Neuronal stem cell (in vitro differentiated cells): Measurements from ENCODE around the gene CDH23.

Experiments used
- DNase-seq: peaks from one replicate; pipeline ENCODE4 v3.0.0-alpha.2; 2013; ENCODE audit warnings: low spot score
- H2AFZ ChIP-seq: one replicate; pipeline ENCODE4 v1.6.1; 2013; ENCODE audit warnings: mild to moderate bottlenecking, low read length, inconsistent platforms
- H2AK5ac ChIP-seq: 2 replicates; pipeline ENCODE4 v1.6.1; 2013; ENCODE audit warnings: low read depth, mild to moderate bottlenecking, inconsistent platforms, low read length, moderate library complexity, mixed read lengths
- H2BK120ac ChIP-seq: 2 replicates; pipeline ENCODE4 v1.6.1; 2013; ENCODE audit warnings: low read depth, mild to moderate bottlenecking, inconsistent platforms, low read length, moderate library complexity, mixed read lengths
- H2BK12ac ChIP-seq: one replicate; pipeline ENCODE4 v1.6.1; 2013; ENCODE audit warnings: low read length, inconsistent platforms
- H2BK15ac ChIP-seq: 2 replicates; pipeline ENCODE4 v1.6.1; 2013; ENCODE audit warnings: mild to moderate bottlenecking, low read length, inconsistent platforms, mixed read lengths
- H2BK5ac ChIP-seq: one replicate; pipeline ENCODE4 v1.6.1; 2013; ENCODE audit warnings: inconsistent platforms, mild to moderate bottlenecking, low read length, moderate library complexity
- H3K14ac ChIP-seq: one replicate; pipeline ENCODE4 v1.6.1; 2013; ENCODE audit warnings: low read length, inconsistent platforms
- H3K18ac ChIP-seq: 2 replicates; pipeline ENCODE4 v1.6.1; 2013; ENCODE audit warnings: low read length, inconsistent platforms
- H3K23ac ChIP-seq: 2 replicates; pipeline ENCODE4 v1.6.1; 2013; ENCODE audit warnings: low read depth, mild to moderate bottlenecking, mixed read lengths, low read length, inconsistent platforms; ENCODE audit not compliant: poor library complexity
- H3K27ac ChIP-seq: replicated peaks from 3 replicates; pipeline ENCODE4 v1.5.1; 2013; ENCODE audit warnings: low read length, inconsistent platforms
- H3K27me3 ChIP-seq, 3 experiments: 2 replicates each; pipeline ENCODE4 v1.6.1; 2013; ENCODE audit warnings: low read length in 3 of 3, mild to moderate bottlenecking in 2 of 3, inconsistent platforms in 1 of 3, low read depth in 1 of 3, mixed read lengths in 1 of 3, moderate library complexity in 1 of 3; ENCODE audit not compliant: control insufficient read depth in 3 of 3, insufficient read depth in 3 of 3
- H3K36me3 ChIP-seq, 2 donors: replicated peaks in 1 of 2; 2 replicates each; pipeline ENCODE4 v1.6.1; 2013; ENCODE audit warnings: low read length in 2 of 2; ENCODE audit not compliant: control insufficient read depth in 2 of 2, insufficient read depth in 2 of 2
- H3K4ac ChIP-seq: 2 replicates; pipeline ENCODE4 v1.6.1; 2013; ENCODE audit warnings: inconsistent platforms, mild to moderate bottlenecking, low read length, moderate library complexity
- H3K4me1 ChIP-seq, 2 donors: 1 replicate in 1 of 2; 2 replicates in 1 of 2; pipeline ENCODE4 v1.6.1; 2013; ENCODE audit warnings: low read length in 2 of 2, low read depth in 1 of 2; ENCODE audit not compliant: control insufficient read depth in 2 of 2, insufficient read depth in 1 of 2
- H3K4me2 ChIP-seq: one replicate; pipeline ENCODE4 v1.6.1; 2013; ENCODE audit warnings: mild to moderate bottlenecking, low read length, inconsistent platforms; ENCODE audit not compliant: insufficient read depth, poor library complexity, severe bottlenecking
- H3K4me3 ChIP-seq, 2 donors: 2 replicates each; pipeline ENCODE4 v1.5.1; 2013; ENCODE audit warnings: low read length in 2 of 2, mild to moderate bottlenecking in 2 of 2, inconsistent platforms in 1 of 2, moderate library complexity in 1 of 2
- H3K79me1 ChIP-seq: one replicate; pipeline ENCODE4 v1.6.1; 2013; ENCODE audit warnings: low read depth, mild to moderate bottlenecking, inconsistent platforms, low read length, moderate library complexity
- H3K9ac ChIP-seq: one replicate; pipeline ENCODE4 v1.6.1; 2013; ENCODE audit warnings: mild to moderate bottlenecking, low read depth, low read length, inconsistent platforms; ENCODE audit not compliant: poor library complexity
- H3K9me3 ChIP-seq, 2 donors: replicated peaks in 1 of 2; 2 replicates each; pipeline versions ENCODE3 to v1.6.1; 2013; ENCODE audit warnings: low read length in 2 of 2, mild to moderate bottlenecking in 2 of 2, inconsistent platforms in 1 of 2, low read depth in 1 of 2, mixed read lengths in 1 of 2, moderate library complexity in 1 of 2; ENCODE audit not compliant: control insufficient read depth in 2 of 2, insufficient read depth in 1 of 2
- H4K8ac ChIP-seq: one replicate; pipeline ENCODE4 v1.6.1; 2013; ENCODE audit warnings: low read depth, mild to moderate bottlenecking, inconsistent platforms, low read length, moderate library complexity
- H4K91ac ChIP-seq: one replicate; pipeline ENCODE4 v1.6.1; 2013; ENCODE audit warnings: low read length, low read depth, mild to moderate bottlenecking, inconsistent platforms; ENCODE audit not compliant: poor library complexity
- WGBS, 2 donors: extraction: QIAGEN DNeasy Blood & Tissue Kit; methylation state at CpG; one replicate each; pipeline ENCODE4 v1.1.7; 2013; ENCODE audit warnings: missing lambda C conversion rate in 2 of 2, mixed read lengths in 1 of 2; ENCODE audit not compliant: insufficient read length in 2 of 2, insufficient replicate concordance in 1 of 2; ENCODE audit errors: extremely low coverage in 2 of 2; 5-methylcytosine and 5-hydroxymethylcytosine counted together

CDH23 gene

GRCh38 chr10:71678057-71678805 lies 281.5 kb downstream of the CDH23 start:
- Histone ChIP-seq H3K18ac (no peak overlapping the region), H2BK15ac (peak overlapping the region; percentile 45), H2BK120ac (no peak overlapping the region), H3K79me1 (no peaks in the 10 kb centered on the region), H4K8ac (no peak overlapping the region), H2BK12ac (no peak overlapping the region), H3K4ac (no peak overlapping the region), H2AFZ (no peak overlapping the region), H3K9me3 (no peaks in the 10 kb centered on the region), H3K4me2 (no peak overlapping the region), H3K4me3 (no peak overlapping the region), H2AK5ac (no peak overlapping the region), H3K4me1 (peaks cover 0 to 3% of the 10 kb centered on the region in 2 donors), H3K14ac (no peak overlapping the region), H2BK5ac (no peak overlapping the region), H4K91ac (no peak overlapping the region), H3K27ac (no peak overlapping the region), H3K23ac (no peak overlapping the region), H3K27me3 (peaks cover 0 to 9% (median 0%) of the 10 kb centered on the region in 3 experiments), H3K36me3 (no peaks in the 10 kb centered on the region), H3K9ac (no peak overlapping the region)
- no CpG with 5 or more reads among the region's 10 CpGs for WGBS, 2 donors
- no peak for DNase-seq

DNA sequence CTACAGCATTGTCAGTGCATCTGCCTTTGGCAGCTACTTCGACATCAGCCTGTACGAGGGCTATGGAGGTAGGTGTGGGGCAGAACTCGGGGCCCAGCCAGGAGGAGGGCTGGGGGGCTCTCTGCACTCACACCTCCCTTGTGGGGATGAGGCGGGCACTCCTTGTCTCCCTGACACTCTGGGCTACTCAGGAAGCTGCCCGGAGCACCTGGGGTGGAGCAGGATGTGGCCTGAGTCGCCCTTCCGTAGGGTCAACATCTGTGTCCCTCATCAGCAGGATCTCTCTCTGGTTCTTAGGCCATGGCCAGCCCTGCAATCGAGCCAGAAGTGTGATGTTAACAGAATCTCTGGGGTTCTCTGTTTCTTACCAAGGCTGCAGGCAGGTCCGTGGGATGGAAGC lies 282.7 kb downstream of the CDH23 start:
- Histone ChIP-seq H3K4me1 (peaks cover 0 to 3% of the 10 kb centered on the region in 2 donors), H3K27ac (no peak overlapping the region), H4K91ac (no peak overlapping the region), H2BK120ac (no peak overlapping the region), H3K9me3 (no peaks in the 10 kb centered on the region), H3K14ac (no peak overlapping the region), H2AFZ (no peak overlapping the region), H3K9ac (peak overlapping the region; percentile 50), H3K27me3 (peaks cover 0 to 8% (median 0%) of the 10 kb centered on the region in 3 experiments), H2BK5ac (no peak overlapping the region), H3K4me2 (no peak overlapping the region), H2BK12ac (peak overlapping the region; percentile 88), H3K79me1 (no peaks in the 10 kb centered on the region), H3K23ac (no peak overlapping the region), H3K18ac (peak overlapping the region; percentile 84), H3K4ac (no peak overlapping the region), H3K4me3 (no peak overlapping the region), H4K8ac (no peak overlapping the region), H2BK15ac (no peak overlapping the region), H3K36me3 (no peaks in the 10 kb centered on the region), H2AK5ac (peak overlapping the region; percentile 86)
- WGBS, 2 donors, result no CpG with 5 or more reads among the region's 9 CpGs
- no peak for DNase-seq

GRCh38 chr10:71681977-71682376 lies 285.3 kb downstream of the CDH23 start:
- H3K27me3 ChIP-seq, result peaks cover 0 to 8% (median 0%) of the 10 kb centered on the region in 3 experiments
- H3K4ac ChIP-seq, result no peak overlapping the region
- no peak overlapping the region for H4K8ac ChIP-seq
- H3K36me3 ChIP-seq, result no peaks in the 10 kb centered on the region
- H3K9me3 ChIP-seq, result no peaks in the 10 kb centered on the region
- H2BK5ac ChIP-seq, result no peak overlapping the region
- WGBS, 2 donors, result no CpG with 5 or more reads among the region's 5 CpGs
- H3K9ac ChIP-seq, result no peak overlapping the region
- H3K14ac ChIP-seq, result no peak overlapping the region
- H3K4me3 ChIP-seq, result no peak overlapping the region
- H2AK5ac ChIP-seq, result peak overlapping the region; percentile 86
- no peaks in the 10 kb centered on the region for H3K79me1 ChIP-seq
- DNase-seq, result no peak
- H3K4me2 ChIP-seq, result no peak overlapping the region
- H3K23ac ChIP-seq, result peak overlapping the region; percentile 6
- peaks cover 0 to 16% of the 10 kb centered on the region in 2 donors for H3K4me1 ChIP-seq
- no peak overlapping the region for H2BK120ac ChIP-seq
- no peak overlapping the region for H4K91ac ChIP-seq
- no peak overlapping the region for H3K27ac ChIP-seq
- no peak overlapping the region for H2BK12ac ChIP-seq
- no peak overlapping the region for H2BK15ac ChIP-seq
- no peak overlapping the region for H2AFZ ChIP-seq
- no peak overlapping the region for H3K18ac ChIP-seq

DNA sequence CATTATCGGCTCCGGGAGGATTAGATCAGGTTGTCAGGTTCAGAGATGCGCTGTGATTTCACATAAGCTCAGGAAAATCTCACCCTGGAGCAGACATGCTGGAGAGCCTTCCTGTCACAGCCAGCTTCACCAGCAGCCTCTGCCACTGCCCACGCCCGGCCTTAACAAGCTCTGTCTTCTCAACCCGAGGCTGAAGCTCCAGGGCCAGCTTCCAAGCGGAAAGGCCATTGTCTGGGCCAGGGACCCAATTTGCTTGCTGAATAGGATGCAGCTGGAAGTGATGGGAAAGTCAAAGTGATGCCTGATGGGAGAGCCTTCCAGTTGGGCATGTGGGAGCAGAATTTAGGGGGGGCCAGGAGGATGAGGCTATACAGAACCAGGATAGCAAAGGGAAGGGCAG lies 286.6 kb downstream of the CDH23 start:
- no peaks in the 10 kb centered on the region for H3K27me3 ChIP-seq
- no peak overlapping the region for H4K91ac ChIP-seq
- no peak overlapping the region for H3K23ac ChIP-seq
- H3K79me1 ChIP-seq, result no peaks in the 10 kb centered on the region
- H2BK5ac ChIP-seq, result no peak overlapping the region
- no peak overlapping the region for H3K4me3 ChIP-seq
- H2BK120ac ChIP-seq, result no peak overlapping the region
- no peak overlapping the region for H3K4me2 ChIP-seq
- H3K9ac ChIP-seq, result no peak overlapping the region
- H2AFZ ChIP-seq, result no peak overlapping the region
- H3K18ac ChIP-seq, result peak overlapping the region; percentile 65
- H3K36me3 ChIP-seq, result no peaks in the 10 kb centered on the region
- peak overlapping the region; percentile 25 for H2AK5ac ChIP-seq
- no peak overlapping the region for H4K8ac ChIP-seq
- no peak overlapping the region for H2BK12ac ChIP-seq
- WGBS, 2 donors, result no CpG with 5 or more reads among the region's 7 CpGs
- no peak overlapping the region for H3K4ac ChIP-seq
- no peak overlapping the region for H3K14ac ChIP-seq
- no peaks in the 10 kb centered on the region for H3K9me3 ChIP-seq
- H3K27ac ChIP-seq, result no peak overlapping the region
- H2BK15ac ChIP-seq, result no peak overlapping the region
- H3K4me1 ChIP-seq, result peaks cover 0 to 16% of the 10 kb centered on the region in 2 donors
- no peak for DNase-seq
